RWPE2 (cell line): ENCODE measurements around the gene CABLES2.
A peak's percentile ranks its signal among the peaks of the same experiment; 100 is the strongest.

Experiments used
- ATAC-seq: fragments of 200-7000 bp; cut with Tn5 transposase; 3 replicates; pipeline ENCODE4 v1.9.1; 2021; ENCODE audit warnings: low read depth
- DNase-seq: peaks from one replicate; pipeline ENCODE4 v3.0.0-alpha.2; 2020; ENCODE audit warnings: low spot score
- H3K27ac ChIP-seq: fragments of 450-650 bp; 2 replicates; pipeline ENCODE4 v1.5.1; 2017; ENCODE audit warnings: mild to moderate bottlenecking; ENCODE audit not compliant: poor library complexity, severe bottlenecking
- H3K27me3 ChIP-seq: fragments of 250-450 bp; sonication (Bioruptor Pico); 2 replicates; pipeline ENCODE4 v1.5.1; 2021; ENCODE audit warnings: mild to moderate bottlenecking, moderate library complexity; ENCODE audit not compliant: insufficient read depth, poor library complexity, severe bottlenecking
- H3K36me3 ChIP-seq: fragments of 250-450 bp; sonication (Bioruptor Pico); 2 replicates; pipeline ENCODE4 v1.5.1; 2020; ENCODE audit warnings: low read depth, mild to moderate bottlenecking, moderate library complexity
- H3K4me1 ChIP-seq: fragments of 250-450 bp; sonication (Bioruptor Pico); 2 replicates; pipeline ENCODE4 v1.5.1; 2021; ENCODE audit warnings: mild to moderate bottlenecking, moderate library complexity; ENCODE audit not compliant: insufficient read depth, poor library complexity, severe bottlenecking
- H3K4me3 ChIP-seq: fragments of 250-450 bp; sonication (Bioruptor Pico); 2 replicates; pipeline ENCODE4 v1.5.1; 2021; ENCODE audit warnings: mild to moderate bottlenecking, moderate library complexity; ENCODE audit not compliant: severe bottlenecking
- H3K9me3 ChIP-seq: fragments of 250-450 bp; sonication (Bioruptor Pico); 2 replicates; pipeline ENCODE4 v1.5.1; 2021; ENCODE audit warnings: mild to moderate bottlenecking, moderate library complexity; ENCODE audit not compliant: severe bottlenecking
- TF ChIP-seq, protein P1 (sequence below): fragments of 450-650 bp; IDR thresholded peaks from one replicate; pipeline ENCODE4 v1.5.1; 2017; ENCODE audit warnings: mild to moderate bottlenecking, moderate library complexity; ENCODE audit not compliant: poor library complexity, severe bottlenecking

The CABLES2 gene

GRCh38 chr20:62418709-62419487, 11.8 kb upstream of the CABLES2 start:
- Histone ChIP-seq H3K4me1 (no peaks in the 10 kb centered on the region), H3K27me3 (no peaks in the 10 kb centered on the region), H3K9me3 (no peaks in the 10 kb centered on the region), H3K27ac (no peak overlapping the region), H3K4me3 (no peak overlapping the region), H3K36me3 (no peaks in the 10 kb centered on the region)
- ATAC-seq (no peak), DNase-seq (peak; percentile 88)
- TF ChIP-seq, protein P1, sequence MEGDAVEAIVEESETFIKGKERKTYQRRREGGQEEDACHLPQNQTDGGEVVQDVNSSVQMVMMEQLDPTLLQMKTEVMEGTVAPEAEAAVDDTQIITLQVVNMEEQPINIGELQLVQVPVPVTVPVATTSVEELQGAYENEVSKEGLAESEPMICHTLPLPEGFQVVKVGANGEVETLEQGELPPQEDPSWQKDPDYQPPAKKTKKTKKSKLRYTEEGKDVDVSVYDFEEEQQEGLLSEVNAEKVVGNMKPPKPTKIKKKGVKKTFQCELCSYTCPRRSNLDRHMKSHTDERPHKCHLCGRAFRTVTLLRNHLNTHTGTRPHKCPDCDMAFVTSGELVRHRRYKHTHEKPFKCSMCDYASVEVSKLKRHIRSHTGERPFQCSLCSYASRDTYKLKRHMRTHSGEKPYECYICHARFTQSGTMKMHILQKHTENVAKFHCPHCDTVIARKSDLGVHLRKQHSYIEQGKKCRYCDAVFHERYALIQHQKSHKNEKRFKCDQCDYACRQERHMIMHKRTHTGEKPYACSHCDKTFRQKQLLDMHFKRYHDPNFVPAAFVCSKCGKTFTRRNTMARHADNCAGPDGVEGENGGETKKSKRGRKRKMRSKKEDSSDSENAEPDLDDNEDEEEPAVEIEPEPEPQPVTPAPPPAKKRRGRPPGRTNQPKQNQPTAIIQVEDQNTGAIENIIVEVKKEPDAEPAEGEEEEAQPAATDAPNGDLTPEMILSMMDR, result no peak

DNA sequence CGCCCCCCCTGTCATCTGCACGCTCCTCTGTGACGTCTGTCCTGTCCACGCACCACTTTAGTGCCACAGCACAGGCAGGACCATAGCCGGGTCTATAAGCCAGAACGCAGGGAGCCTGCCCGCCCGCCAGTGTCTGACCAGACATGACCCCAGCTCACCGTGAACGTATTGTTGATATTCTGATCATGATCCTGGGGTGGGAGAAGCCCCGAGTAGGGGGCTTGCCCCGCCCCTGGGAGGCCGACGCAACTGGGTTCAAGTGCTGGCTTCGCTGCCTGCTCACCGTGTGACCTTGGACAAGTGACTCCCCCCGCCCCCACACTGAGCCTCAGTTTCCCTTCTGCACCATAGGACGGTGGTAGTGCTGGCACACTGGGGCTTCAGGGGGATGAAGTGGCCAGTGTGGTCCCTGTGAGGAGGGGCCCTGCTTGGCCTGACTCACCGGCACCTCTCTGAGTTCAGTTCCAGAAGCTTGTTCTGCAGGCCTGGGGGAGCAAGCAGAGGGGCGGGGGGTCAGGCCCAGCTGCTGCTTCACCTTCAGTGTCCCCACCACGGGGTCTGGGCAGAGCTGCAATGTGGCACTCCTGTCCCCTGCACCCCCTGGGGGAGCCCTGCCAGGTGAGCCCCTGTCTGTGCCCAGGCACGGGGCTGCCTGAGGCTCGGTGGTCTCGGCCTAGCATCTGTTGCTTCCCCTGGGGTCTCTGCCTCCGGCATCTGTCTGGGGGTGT, 11.1 kb upstream of the CABLES2 start:
- Histone ChIP-seq H3K36me3 (no peaks in the 10 kb centered on the region), H3K27ac (no peak overlapping the region), H3K27me3 (no peaks in the 10 kb centered on the region), H3K9me3 (no peaks in the 10 kb centered on the region), H3K4me1 (no peaks in the 10 kb centered on the region), H3K4me3 (no peak overlapping the region)
- no peak for ATAC-seq
- TF ChIP-seq, protein P1, result no peak
- peak; percentile 86 for DNase-seq

GRCh38 chr20:62416651-62417637, 9.9 kb upstream of the CABLES2 start:
- no peak overlapping the region for H3K27ac ChIP-seq
- no peak for ATAC-seq
- H3K4me3 ChIP-seq, result no peak overlapping the region
- TF ChIP-seq, protein P1, result no peak
- H3K9me3 ChIP-seq, result no peaks in the 10 kb centered on the region
- no peaks in the 10 kb centered on the region for H3K4me1 ChIP-seq
- no peaks in the 10 kb centered on the region for H3K27me3 ChIP-seq
- H3K36me3 ChIP-seq, result no peaks in the 10 kb centered on the region
- DNase-seq, result peak; percentile 87

- Histone ChIP-seq H3K4me1 (no peaks in the 10 kb centered on the region), H3K4me3 (no peak overlapping the region), H3K36me3 (no peaks in the 10 kb centered on the region), H3K9me3 (no peaks in the 10 kb centered on the region), H3K27ac (no peak overlapping the region), H3K27me3 (no peaks in the 10 kb centered on the region)
- ATAC-seq (no peak), DNase-seq (peak; percentile 86)
- TF ChIP-seq, protein P1, result no peak
These were observed 8.4 kb upstream of the CABLES2 start for GRCh38 chr20:62415354-62416111.
